GM21723 (cell line): ENCODE data around the gene STK16.
A peak's percentile ranks its signal among the peaks of the same experiment; 100 is the strongest.
"Not testable (repeated sequence)": the region's sequence is repeated elsewhere in the genome, so short reads cannot be mapped to it uniquely, and the experiment has no call there.

Experiments
- ATAC-seq: cut with Tn5 transposase; IDR thresholded peaks from one replicate; pipeline ENCODE4 v1.9.1; 2021; ENCODE audit warnings: mild to moderate bottlenecking, moderate library complexity; ENCODE audit not compliant: unreplicated experiment

The STK16 gene

DNA sequence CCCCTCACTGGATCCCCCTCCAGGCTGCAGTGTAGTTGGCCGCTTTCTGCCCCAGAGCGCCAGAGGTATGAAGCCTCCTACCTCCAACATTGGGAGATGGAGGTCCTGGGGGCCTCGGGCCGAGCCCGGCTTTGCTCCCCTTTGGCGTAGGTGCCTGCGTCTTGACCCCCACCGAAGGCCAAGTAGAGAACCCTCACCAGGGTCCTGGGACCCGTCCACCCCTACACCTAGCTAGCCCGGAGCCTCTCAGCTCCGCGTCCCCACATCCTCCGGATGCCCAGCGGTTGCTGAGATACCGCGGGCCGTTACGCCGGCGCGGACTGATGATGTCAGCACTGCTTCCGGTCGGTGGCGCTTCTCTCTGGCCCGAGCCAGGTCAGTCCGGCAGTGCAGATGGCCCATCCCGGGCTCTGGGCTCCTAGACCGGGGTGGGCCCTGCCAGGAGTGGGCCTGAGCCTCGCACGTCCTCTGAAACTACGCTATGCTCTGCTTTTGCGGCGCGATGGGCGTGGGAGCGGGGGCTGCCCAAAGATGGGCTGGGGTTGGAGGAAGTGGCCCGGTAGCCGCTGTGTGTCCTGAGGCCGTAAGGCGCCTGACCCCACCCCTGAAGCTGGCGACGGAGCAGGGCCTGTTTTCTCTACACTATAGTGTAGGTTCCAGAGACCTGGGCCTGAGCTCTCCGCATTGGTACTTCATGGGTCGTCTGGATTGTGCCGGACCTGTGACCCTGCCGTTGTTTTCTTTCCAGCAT, at the start of gene STK16, which contains the start of gene GLB1L:
TSS of gene STK16 (plus strand) at position 332 of the 751 bp plus-strand sequence. CDS start 521 bp downstream, outside the sequence.
TSS of gene GLB1L (minus strand) at position 297 of the 751 bp plus-strand sequence. CDS start 1,871 bp downstream, outside the sequence.
- ATAC-seq, result peak; percentile 77

- ATAC-seq, result no peak
Observed at GRCh38 chr2:219197388-219197787, 47.9 kb upstream of the STK16 start.

DNA sequence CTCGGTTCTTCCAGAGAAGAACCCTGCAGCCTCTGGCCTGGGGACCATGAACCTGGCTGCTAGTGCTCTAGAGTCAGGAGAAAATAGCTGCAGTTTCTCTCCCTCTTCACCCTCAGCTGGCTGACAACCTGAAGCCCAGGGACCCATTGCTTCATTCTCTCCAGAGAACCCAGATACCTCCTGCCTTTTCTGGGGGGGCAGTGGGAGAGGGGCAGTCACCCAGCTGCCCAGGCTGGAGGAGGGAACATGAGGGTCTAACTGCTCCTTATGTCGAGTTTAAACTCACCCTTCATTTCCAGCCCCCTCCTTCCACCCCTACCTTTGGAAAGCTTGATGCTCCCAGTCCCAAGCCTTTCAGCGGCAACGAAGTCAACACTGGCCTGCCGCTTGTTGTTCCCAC, 46.3 kb upstream of the STK16 start:
- no peak for ATAC-seq

- no peak for ATAC-seq
Observed at GRCh38 chr2:219199470-219200211, 45.6 kb upstream of the STK16 start.

- ATAC-seq, result not testable (repeated sequence)
Observed at GRCh38 chr2:219200502-219201326, 44.6 kb upstream of the STK16 start.

- ATAC-seq, result not testable (repeated sequence)
Observed at GRCh38 chr2:219201331-219201730, 43.9 kb upstream of the STK16 start.

- no peak for ATAC-seq
Observed at GRCh38 chr2:219204425-219205164, 40.7 kb upstream of the STK16 start.

GRCh38 chr2:219205165-219205538, 40.1 kb upstream of the STK16 start:
- ATAC-seq, result no peak

DNA sequence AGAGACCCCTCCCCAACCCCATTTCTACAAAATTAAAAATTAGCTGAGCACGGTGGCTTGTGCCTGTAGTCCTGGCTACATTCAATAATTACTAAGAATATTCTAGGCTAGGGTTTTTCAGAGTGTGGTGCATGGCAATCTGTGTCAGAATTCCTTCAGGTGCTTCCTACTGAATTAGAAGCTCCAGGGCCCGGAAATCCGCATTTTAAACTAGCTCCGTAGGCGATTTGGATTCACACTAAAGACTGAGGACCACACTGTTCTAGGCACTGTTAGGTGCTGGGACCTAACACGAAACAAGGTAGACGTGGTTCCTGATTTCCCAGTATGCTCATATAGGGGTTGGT, 39.3 kb upstream of the STK16 start:
- no peak for ATAC-seq

- peak; percentile 97 for ATAC-seq
Observed at GRCh38 chr2:219206328-219207133, 38.7 kb upstream of the STK16 start, which contains the start of gene ZFAND2B. Gene ZFAND2B, plus strand, starts transcription at chr2:219206782. Its CDS starts 206 bp downstream, at chr2:219206988.

GRCh38 chr2:219207134-219207883, 38.0 kb upstream of the STK16 start:
- ATAC-seq, result no peak

DNA sequence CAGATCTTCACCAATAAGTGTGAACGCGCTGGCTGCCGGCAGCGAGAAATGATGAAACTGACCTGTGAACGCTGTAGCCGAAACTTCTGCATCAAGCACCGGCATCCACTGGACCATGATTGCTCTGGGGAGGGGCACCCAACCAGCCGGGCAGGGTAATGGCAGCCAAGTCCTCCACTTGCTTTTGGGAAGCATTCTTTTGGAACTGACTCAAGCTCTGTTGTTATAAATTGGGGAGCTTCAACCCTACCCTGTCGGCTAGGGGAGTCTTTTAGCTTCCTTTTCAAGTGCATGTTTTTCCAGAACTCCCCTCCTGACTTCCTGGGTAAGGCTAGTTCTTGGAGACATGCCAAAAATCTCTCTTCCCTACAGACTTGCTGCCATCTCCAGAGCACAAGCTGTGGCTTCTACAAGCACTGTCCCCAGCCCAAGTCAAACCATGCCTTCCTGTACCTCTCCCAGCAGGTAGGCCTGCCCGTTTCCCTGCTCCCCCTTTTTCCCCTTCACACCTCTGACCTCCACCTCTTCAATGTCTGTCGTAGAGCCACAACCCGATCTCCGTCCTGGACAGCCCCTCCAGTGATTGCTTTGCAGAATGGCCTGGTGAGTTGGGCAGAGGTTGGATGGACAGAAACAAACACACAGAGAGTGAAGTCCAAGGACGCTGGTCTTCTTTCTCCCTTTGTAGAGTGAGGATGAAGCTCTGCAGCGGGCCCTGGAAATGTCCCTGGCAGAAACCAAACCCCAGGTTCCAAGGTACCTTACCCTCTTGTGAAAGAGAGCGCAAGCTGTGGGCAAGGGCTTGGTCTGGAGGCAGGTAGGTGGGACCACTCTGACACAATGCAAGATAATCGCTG, 37.2 kb upstream of the STK16 start:
- no peak for ATAC-seq

GRCh38 chr2:219209236-219210195, 35.8 kb upstream of the STK16 start:
- no peak for ATAC-seq

GRCh38 chr2:219210196-219210885, 34.9 kb upstream of the STK16 start:
- no peak for ATAC-seq

DNA sequence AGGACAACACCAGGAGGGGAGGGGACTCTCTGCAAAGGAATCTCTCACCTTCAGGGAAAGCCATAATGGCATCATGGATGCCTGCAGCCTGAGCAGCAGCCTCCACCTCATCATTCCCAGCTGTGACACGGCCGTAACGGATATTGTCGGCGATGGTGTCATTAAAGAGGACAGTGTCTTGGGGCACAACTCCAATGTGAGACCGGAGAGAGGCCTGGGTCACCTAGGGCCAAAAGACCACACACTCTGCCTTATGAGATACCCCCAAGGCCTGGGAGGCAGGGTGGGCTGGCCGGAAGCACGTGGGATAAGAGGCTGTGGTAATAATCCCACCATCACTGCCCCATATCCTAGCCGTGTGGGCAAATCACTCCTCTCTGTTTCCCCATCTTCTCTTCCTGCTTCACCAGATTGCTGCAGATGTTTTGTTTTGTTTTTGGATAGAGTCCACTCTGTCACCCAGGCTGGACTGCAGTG, 34.4 kb upstream of the STK16 start:
- no peak for ATAC-seq

- no peak for ATAC-seq
Observed at GRCh38 chr2:219213026-219213415, 32.3 kb upstream of the STK16 start.
